Adrenal gland (tissue), 12 donors: ENCODE measurements around the gene FGD5. TPM values are rescaled to one million over a fixed set of nuclear protein-coding genes. Genes with fewer than 3 reads are reported as not detected.

Experiments used
- DNase-seq, 7 donors: peaks; one replicate each; pipeline ENCODE4 v3.0.0-alpha.2; 2019 to 2020
- H3K27ac ChIP-seq, 5 donors: fragments of 200-600 bp; sonication (generic) in 4 of 5; 1 replicate in 3 of 5; 2 replicates in 2 of 5; pipeline versions ENCODE4 v1.5.1 to v1.8.0; 2016 to 2020; ENCODE audit warnings: mild to moderate bottlenecking in 1 of 5
- H3K27me3 ChIP-seq: fragments of 200-600 bp; 2 replicates; pipeline ENCODE4 v1.8.0; 2021
- H3K36me3 ChIP-seq, 2 donors: fragments of 200-600 bp; replicated peaks in 1 of 2; 1 replicate in 1 of 2; 2 replicates in 1 of 2; pipeline versions ENCODE4 v1.5.1 to v1.8.0; 2018 to 2022
- H3K4me1 ChIP-seq, 2 donors: fragments of 200-600 bp; replicated peaks in 1 of 2; 1 replicate in 1 of 2; 2 replicates in 1 of 2; pipeline versions ENCODE4 v1.5.1 to v1.8.0; 2018 to 2021
- H3K4me3 ChIP-seq, 4 donors: fragments of 200-600 bp; sonication (generic) in 3 of 4; one replicate each; pipeline ENCODE4 v1.5.1; 2016 to 2018
- H3K9me3 ChIP-seq, 3 donors: fragments of 200-600 bp; sonication (generic) in 1 of 3; replicated peaks in 1 of 3; 1 replicate in 2 of 3; 2 replicates in 1 of 3; pipeline versions ENCODE4 v1.5.1 to v1.8.0; 2016 to 2021
- CTCF ChIP-seq, 6 experiments: fragments of 450-650 bp in 4 of 6; fragments of 200-600 bp in 2 of 6; sonication (generic) in 1 of 6; IDR thresholded peaks; 1 replicate in 5 of 6; 2 replicates in 1 of 6; pipeline versions ENCODE4 v1.5.1 to v1.8.0; 2016 to 2021; ENCODE audit warnings: antibody characterized with exemption in 6 of 6, mild to moderate bottlenecking in 2 of 6, moderate library complexity in 1 of 6
- POLR2A ChIP-seq, 2 donors: fragments of 450-650 bp; IDR thresholded peaks; one replicate each; pipeline ENCODE4 v1.6.1; 2017; ENCODE audit warnings: antibody characterized with exemption in 2 of 2, mild to moderate bottlenecking in 2 of 2, moderate library complexity in 1 of 2
- WGBS, 4 donors: extraction: QIAGEN DNeasy Blood & Tissue Kit in 2 of 4; methylation state at CpG; one replicate each; pipeline versions ENCODE4 v1.1.5 to v1.1.7; 2013 to 2017; 5-methylcytosine and 5-hydroxymethylcytosine counted together
- intact Hi-C, 2 donors: fragments of 100-400 bp; cut with DNase I; formaldehyde crosslinking; loops; one replicate each; pipeline versions ENCODE4 v1.14.1 to v1.15.0; 2022 to 2023
- polyA plus RNA-seq, 3 donors: library from polyadenylated mRNA; stranded (reverse); fragments of 200-250 nt in 2 of 3; fragments of 350-450 nt in 1 of 3; fragmentation: Illumina TruSeq in 1 of 3; extraction: RNeasy Lipid Tissue Mini Kit (QIAGEN cat#74804) in 1 of 3; gene quantifications; one replicate each; pipeline ENCODE4 v1.2.3, GENCODE V29; 2013 to 2014
- total RNA-seq, 9 donors: library from RNA; depleted of rRNA in 4 of 9; stranded (reverse); fragments of >200 nt in 4 of 9; fragments of 120-200 nt in 1 of 9; fragmentation: NEBNext Ultra II Directional in 1 of 9; extraction: Animal tissue kit (Norgen Biotek cat#: 25700) in 1 of 9; gene quantifications; one replicate each; pipeline versions ENCODE4 v1.1.0 to v1.2.4, GENCODE V29; 2013 to 2023
- donor health status: healthy with polysubstance abuse.
- donor health status: Bipolar disorder and iron deficiency.
- donor health status: DM: yes; HTN: yes; CAD: no.
- donor health status: DM: no; HTN: no; CAD: no.
- donor health status: DM: no; HTN: no; CAD: no.
- donor health status: DM: yes; HTN: yes; CAD: no.

The FGD5 gene
- total and polyA plus RNA-seq, 12 donors: 4.9 to 21.4 (median 11.2) TPM

- TF ChIP-seq POLR2A (IDR thresholded peaks at IDR 0.05): no peak
- TF ChIP-seq CTCF (IDR thresholded peaks at IDR 0.05): no peak
- no peaks in the 10 kb centered on the region for H3K4me1 ChIP-seq
- H3K27ac ChIP-seq: no peak overlapping the region
- H3K4me3 ChIP-seq: no peak overlapping the region
- H3K27me3 ChIP-seq: no peaks in the 10 kb centered on the region
- DNase-seq: no peak
- intact Hi-C loops: no loop called here
- H3K9me3 ChIP-seq: no peaks in the 10 kb centered on the region
- H3K36me3 ChIP-seq: no peaks in the 10 kb centered on the region
- 94 to 100% (median 95%) methylated on average over 1 of the region's 1 CpG for WGBS, 4 donors
These were observed 150.9 kb downstream of the FGD5 start for GRCh38 chr3:14969671-14970070.

- peaks cover 0 to 34% of the 10 kb centered on the region in 2 donors for H3K4me1 ChIP-seq
These were observed 157.6 kb downstream of the FGD5 start for GRCh38 chr3:14976317-14976716.

GRCh38 chr3:14980689-14981088 lies 161.9 kb downstream of the FGD5 start:
- Histone ChIP-seq H3K36me3 (no peaks in the 10 kb centered on the region), H3K9me3 (peaks cover 0 to 4% (median 0%) of the 10 kb centered on the region in 3 donors), H3K4me3 (no peak overlapping the region), H3K4me1 (peaks cover 0 to 37% of the 10 kb centered on the region in 2 donors), H3K27ac (no peak overlapping the region), H3K27me3 (no peaks in the 10 kb centered on the region)
- no peak for DNase-seq
- no peak for TF ChIP-seq POLR2A (IDR thresholded peaks at IDR 0.05)
- TF ChIP-seq CTCF (IDR thresholded peaks at IDR 0.05): no peak
- intact Hi-C loops: no loop called here
- WGBS, 4 donors: 81 to 86% (median 84%) methylated on average over 4 of the region's 4 CpGs

More at GRCh38 chr3:14976317-14976716, 157.6 kb downstream of the FGD5 start:
- TF ChIP-seq POLR2A (IDR thresholded peaks at IDR 0.05) (no peak), CTCF (IDR thresholded peaks at IDR 0.05) (no peak)
- Histone ChIP-seq H3K4me3 (no peak overlapping the region), H3K27ac (no peak overlapping the region), H3K9me3 (no peaks in the 10 kb centered on the region), H3K36me3 (no peaks in the 10 kb centered on the region), H3K27me3 (no peaks in the 10 kb centered on the region)
- DNase-seq: no peak
- 50 to 66% (median 57%) methylated on average over 1 of the region's 1 CpG for WGBS, 4 donors
- intact Hi-C loops: no loop called here

Other genes starting within 250 kb of the FGD5 start
- 10 to 100 TPM in 7 of 9 donors, 1 to 10 TPM in 2; 4.3 to 23.0 (median 18.8) TPM for gene CCDC174, start 167.2 kb upstream of the FGD5 start, total RNA-seq
- 10 to 100 TPM; 26.1 to 31.6 (median 31.0) TPM for gene CCDC174, start 167.2 kb upstream of the FGD5 start, polyA plus RNA-seq
- under 1 TPM in 2 of 9 donors, not detected in 7; 0.07 to 0.39 TPM for gene C3orf20, start 143.8 kb upstream of the FGD5 start, total RNA-seq
- not detected for gene C3orf20, start 143.8 kb upstream of the FGD5 start, polyA plus RNA-seq
- 10 to 100 TPM; 13.3 to 42.2 (median 29.4) TPM for gene NR2C2, start 128.6 kb downstream of the FGD5 start, total RNA-seq
- gene NR2C2, start 128.6 kb downstream of the FGD5 start, polyA plus RNA-seq: 10 to 100 TPM in 1 of 3 donors, 1 to 10 TPM in 2; 6.4 to 15.7 (median 8.9) TPM
- 10 to 100 TPM; 12.9 to 72.9 (median 44.1) TPM for gene MRPS25, start 246.4 kb downstream of the FGD5 start, total RNA-seq
- gene MRPS25, start 246.4 kb downstream of the FGD5 start, polyA plus RNA-seq: 100 to 1,000 TPM in 1 of 3 donors, 10 to 100 TPM in 2; 47.1 to 145 (median 65.4) TPM